ENCODE results near the gene SAFB2.
A peak's percentile ranks its signal among the peaks of the same experiment; 100 is the strongest.

SAFB2 gene

GRCh38 chr19:5627395-5627904, 4.9 kb upstream of the SAFB2 start:
- DNase-seq (ENCODE audit: low spot score): peak; percentile 70
- TF ChIP-seq CTCF (IDR thresholded peaks at IDR 0.05; ENCODE audit: extremely low read depth, missing control alignments): no peak

DNA sequence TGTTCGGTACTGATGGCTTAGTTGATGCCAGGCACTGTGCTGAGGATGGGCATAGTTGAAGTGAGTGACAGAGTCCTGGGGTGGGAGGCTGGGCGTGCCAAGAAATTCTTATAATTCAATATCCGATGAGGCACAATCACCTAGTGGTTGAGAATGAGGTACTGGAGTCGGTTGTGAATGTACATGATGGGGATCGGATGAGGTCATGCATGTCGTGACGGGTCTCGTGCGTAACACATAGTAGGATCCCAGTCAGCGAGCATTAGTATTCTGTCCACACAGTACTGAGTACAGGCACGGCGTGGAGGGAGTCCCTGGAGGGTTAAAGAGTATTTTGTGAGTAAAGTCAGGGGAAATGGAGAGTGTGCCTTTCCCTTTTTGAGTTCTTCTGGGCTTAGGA, 3.1 kb upstream of the SAFB2 start:
- no peak for DNase-seq (ENCODE audit: low spot score)
- TF ChIP-seq CTCF (IDR thresholded peaks at IDR 0.05; ENCODE audit: extremely low read depth, missing control alignments): no peak

GRCh38 chr19:5624741-5625278, 2.2 kb upstream of the SAFB2 start:
- TF ChIP-seq CTCF (IDR thresholded peaks at IDR 0.05; ENCODE audit: extremely low read depth, missing control alignments): no peak
- DNase-seq (ENCODE audit: low spot score): no peak

DNA sequence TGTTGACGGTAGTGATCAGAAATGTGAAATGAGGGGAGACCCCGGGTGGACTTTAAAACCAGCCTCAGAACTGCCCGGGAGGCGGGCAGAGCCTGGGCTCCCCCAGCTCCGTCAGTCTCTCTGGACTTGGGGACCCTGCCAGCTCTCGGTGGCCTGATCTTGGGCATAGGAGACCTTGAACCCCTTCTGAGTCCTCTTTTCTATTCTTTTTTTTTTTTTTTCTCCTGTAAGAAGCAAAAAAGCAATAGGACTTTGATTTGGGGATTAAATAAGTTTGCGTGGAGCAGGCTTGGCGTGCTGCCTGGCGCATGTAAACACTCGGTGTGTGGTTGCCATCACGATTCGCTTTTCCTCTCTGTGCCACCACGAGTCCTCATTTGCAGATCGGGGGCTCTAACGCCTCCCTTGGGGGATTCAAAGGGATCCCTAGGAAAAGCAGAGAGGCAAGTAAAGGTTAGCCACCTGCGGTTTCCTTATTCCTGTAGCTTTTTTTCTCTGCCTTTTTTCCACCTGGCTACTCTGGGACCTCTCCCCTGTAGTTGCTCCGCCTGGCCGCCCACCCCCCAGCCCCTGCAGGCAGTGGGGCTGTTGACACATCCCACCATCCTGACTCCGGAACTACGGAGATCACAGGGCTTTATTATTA, 1.6 kb upstream of the SAFB2 start:
- no peak for TF ChIP-seq CTCF (IDR thresholded peaks at IDR 0.05; ENCODE audit: extremely low read depth, missing control alignments)
- no peak for DNase-seq (ENCODE audit: low spot score)

- TF ChIP-seq CTCF (IDR thresholded peaks at IDR 0.05; ENCODE audit: extremely low read depth, missing control alignments): no peak
- DNase-seq (ENCODE audit: low spot score): no peak
These were observed 931 bp upstream of the SAFB2 start for GRCh38 chr19:5623397-5624017.

GRCh38 chr19:5621945-5622464, 571 bp downstream of the SAFB2 start:
- no peak for TF ChIP-seq CTCF (IDR thresholded peaks at IDR 0.05; ENCODE audit: extremely low read depth, missing control alignments)
- no peak for DNase-seq (ENCODE audit: low spot score)

DNA sequence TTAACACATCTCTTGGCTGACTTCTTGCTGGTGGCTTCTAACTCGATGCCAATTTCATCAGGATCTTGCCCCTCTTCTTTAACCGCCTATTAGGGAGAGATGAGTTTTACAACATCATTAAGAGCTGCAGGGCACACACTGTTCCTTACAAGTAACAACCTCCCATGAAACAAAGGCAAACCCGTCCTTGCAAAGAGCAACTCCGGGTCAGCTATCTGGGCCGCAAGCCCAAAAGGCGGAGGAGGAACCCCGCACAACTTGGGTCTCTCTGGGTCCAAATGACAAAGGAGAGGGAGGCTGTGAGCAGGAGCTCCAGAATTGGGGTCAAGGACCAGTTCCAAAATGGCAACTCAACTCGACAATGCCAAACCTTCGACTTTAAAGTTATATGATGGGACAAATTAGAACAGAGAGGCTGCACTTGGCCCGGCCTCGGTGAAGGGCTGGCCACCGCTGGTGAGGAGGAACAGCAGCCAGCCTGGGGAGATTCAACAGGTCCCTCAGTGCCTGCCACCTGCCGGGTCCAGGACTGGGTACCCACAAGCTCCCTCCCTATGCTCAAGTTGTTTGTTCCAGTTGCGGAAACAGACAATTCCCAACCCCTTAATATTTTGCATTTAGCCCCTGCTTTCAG, 1.1 kb downstream of the SAFB2 start:
- DNase-seq (ENCODE audit: low spot score): no peak
- no peak for TF ChIP-seq CTCF (IDR thresholded peaks at IDR 0.05; ENCODE audit: extremely low read depth, missing control alignments)

Measured in GM20000 (cell line).